GM10266 (cell line): ENCODE results near the gene HMBS.

Experiments
- DNase-seq: peaks from one replicate; pipeline ENCODE4 v3.0.0; 2012; ENCODE audit errors: extremely low spot score
- TF ChIP-seq, protein P1 (sequence below): IDR thresholded peaks from 2 replicates; pipeline ENCODE4 v1.5.1; 2012; ENCODE audit warnings: mild to moderate bottlenecking, low read depth; ENCODE audit not compliant: control insufficient read depth, insufficient read depth; ENCODE audit errors: missing control alignments

Gene HMBS

DNA sequence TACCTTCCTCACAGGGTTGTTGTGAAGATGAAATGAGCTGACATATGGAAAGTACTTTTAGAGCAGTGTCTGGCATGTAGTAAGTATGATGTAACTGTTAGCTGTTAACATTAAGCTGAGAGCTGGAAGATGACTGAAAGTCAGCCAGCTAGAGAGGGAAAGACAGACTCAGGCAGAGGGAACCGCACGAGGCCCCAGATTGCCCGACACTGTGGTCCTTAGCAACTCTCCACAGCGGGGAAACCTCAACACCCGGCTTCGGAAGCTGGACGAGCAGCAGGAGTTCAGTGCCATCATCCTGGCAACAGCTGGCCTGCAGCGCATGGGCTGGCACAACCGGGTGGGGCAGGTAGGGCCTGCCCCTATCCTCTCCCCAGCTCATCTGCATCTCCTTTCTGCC lies 6.5 kb downstream of the HMBS start:
- DNase-seq: no peak
- TF ChIP-seq, protein P1, sequence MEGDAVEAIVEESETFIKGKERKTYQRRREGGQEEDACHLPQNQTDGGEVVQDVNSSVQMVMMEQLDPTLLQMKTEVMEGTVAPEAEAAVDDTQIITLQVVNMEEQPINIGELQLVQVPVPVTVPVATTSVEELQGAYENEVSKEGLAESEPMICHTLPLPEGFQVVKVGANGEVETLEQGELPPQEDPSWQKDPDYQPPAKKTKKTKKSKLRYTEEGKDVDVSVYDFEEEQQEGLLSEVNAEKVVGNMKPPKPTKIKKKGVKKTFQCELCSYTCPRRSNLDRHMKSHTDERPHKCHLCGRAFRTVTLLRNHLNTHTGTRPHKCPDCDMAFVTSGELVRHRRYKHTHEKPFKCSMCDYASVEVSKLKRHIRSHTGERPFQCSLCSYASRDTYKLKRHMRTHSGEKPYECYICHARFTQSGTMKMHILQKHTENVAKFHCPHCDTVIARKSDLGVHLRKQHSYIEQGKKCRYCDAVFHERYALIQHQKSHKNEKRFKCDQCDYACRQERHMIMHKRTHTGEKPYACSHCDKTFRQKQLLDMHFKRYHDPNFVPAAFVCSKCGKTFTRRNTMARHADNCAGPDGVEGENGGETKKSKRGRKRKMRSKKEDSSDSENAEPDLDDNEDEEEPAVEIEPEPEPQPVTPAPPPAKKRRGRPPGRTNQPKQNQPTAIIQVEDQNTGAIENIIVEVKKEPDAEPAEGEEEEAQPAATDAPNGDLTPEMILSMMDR: no peak

DNA sequence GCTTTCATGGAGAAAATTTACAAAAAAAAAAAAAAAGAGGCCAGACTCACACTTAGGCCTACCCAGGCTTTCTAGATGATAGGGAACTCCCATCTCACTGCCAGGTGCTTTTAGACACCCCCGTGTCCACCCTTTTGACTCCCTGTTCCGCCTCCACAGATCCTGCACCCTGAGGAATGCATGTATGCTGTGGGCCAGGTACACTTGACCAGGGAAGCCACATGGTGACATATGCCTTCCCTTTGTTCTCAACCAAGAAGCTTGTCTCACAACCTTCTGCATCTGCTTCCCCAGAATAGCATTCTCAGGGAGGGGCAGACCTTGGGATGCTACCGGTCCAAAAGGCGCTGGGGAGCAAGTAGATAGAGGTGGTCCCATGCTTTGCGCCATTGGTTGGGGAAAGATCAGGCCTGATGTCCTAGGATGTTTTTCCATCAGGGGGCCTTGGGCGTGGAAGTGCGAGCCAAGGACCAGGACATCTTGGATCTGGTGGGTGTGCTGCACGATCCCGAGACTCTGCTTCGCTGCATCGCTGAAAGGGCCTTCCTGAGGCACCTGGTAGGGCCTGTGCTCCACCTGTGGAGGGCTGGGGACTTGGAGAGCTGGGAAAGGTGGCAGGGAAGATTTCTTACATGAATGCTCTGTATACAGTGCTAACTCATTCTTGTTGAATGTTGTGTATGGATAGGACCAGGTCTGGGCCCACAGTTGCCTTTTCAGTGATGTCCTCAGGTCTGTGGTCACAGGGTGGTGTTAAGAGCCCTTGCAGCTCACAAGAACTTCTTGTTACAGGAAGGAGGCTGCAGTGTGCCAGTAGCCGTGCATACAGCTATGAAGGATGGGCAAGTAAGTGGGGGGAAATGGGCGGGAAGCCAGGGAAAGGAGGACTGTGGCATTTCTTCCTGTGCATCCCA lies 7.5 kb downstream of the HMBS start:
- no peak for DNase-seq
- TF ChIP-seq, protein P1: no peak

DNA sequence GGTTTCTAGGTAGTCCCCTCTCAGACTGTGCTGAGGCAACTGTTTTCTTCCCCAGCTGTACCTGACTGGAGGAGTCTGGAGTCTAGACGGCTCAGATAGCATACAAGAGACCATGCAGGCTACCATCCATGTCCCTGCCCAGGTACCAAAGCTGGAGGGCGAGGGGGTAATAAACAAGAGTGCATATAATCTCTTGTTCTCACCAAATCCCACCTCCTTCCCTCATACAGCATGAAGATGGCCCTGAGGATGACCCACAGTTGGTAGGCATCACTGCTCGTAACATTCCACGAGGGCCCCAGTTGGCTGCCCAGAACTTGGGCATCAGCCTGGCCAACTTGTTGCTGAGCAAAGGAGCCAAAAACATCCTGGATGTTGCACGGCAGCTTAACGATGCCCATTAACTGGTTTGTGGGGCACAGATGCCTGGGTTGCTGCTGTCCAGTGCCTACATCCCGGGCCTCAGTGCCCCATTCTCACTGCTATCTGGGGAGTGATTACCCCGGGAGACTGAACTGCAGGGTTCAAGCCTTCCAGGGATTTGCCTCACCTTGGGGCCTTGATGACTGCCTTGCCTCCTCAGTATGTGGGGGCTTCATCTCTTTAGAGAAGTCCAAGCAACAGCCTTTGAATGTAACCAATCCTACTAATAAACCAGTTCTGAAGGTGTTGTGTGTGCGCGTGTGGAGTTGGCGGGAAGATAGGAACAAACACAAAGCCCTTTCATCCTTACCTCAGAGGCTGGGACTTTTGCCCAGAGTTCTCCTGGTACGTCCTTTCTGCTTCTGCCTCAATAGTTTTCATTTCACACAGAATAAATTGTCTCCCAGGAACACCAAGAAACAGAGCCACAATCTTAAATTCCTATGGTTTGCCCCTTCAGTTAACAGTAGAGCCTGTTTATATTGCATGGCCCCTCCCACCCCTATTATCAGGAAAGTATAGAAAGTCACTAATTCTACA lies 8.5 kb downstream of the HMBS start:
- DNase-seq: no peak
- TF ChIP-seq, protein P1: no peak

DNA sequence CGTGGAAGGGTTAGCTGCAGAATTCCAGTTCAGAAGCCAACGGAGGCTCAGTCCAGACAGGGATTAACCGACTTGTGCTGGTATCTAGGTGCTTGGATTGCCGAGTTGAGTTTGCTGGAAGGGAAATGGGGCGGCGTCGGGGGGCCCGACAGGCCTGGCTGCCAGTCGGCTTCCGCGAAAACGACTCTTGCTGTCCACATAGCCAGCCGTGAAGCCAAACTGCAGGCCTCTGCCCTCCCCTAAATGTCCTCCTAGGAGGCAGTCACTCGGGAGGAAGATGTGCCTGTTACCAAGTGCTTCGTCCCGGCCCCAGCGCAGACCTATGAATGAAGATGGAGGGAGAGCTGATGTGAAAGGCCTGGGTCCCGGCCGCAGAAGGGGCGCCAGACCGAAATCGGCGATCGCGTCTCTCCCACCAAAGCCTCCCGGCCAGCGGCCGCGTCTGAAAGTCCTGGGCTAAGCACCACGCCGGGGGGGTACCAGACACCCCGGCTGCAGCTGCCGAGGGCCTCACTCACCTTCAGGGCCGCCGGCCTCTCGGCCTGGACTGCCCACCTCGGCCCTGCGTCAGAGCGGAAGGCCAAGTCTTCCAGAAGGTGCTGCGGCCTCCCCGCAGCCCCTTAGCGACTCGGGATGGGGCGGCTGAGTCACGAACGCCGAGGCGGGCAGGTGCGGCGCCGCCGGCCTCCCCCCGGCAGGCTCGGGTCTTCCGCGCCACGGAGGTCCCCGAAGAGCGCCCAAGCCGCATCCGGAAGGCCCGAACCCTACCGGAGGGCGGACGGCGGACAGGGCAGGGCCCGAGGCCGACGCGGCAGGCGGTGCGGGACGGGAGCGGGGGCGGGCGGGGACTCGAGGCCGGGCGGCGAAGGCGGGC lies 9.5 kb downstream of the HMBS start:
- DNase-seq: no peak
- TF ChIP-seq, protein P1: no peak

DNA sequence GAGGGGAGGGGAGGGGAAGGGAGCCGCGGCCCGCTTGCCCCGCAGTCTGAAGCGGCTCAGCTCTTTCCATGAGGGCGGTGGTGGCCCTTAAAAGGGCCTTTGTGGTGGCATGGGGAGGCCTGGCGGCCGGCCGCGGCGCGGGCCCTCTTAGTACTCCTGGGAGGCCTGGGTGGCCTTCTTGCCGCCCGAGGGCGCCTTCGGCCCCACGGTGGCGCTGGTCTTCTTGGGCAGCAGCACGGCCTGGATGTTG lies 10.1 kb downstream of the HMBS start:
- TF ChIP-seq, protein P1: peak; percentile 85
- peak; percentile 70 for DNase-seq

DNA sequence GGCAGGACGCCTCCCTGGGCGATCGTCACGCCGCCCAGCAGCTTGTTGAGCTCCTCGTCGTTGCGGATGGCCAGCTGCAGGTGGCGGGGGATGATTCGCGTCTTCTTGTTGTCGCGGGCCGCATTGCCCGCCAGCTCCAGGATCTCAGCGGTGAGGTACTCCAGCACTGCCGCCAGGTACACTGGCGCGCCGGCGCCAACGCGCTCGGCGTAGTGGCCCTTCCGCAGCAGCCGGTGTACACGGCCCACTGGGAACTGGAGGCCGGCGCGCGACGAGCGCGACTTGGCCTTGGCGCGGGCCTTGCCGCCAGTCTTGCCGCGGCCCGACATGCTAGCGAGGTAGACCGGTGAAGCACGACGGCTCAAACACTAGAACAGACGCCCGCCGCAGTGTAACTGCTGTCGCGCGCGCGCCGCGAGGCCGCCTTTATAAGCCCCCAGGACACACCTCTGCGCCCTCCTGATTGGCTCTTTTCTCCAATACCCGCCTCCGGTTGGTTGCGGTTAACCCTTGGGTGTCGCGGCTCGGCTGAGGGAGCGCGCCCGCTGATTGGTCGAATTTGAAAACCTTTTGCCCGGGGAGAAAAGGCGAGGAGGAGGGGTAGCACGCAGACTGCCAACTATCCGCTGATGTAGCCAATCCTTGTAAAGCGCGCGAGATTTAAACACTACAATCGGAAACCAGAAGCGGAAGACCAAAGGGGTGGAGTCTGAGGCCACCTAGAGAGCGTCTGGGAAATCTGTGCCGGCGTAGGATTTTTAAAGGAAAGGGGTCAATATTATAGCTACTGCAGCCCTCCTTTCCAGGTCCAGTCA lies 10.6 kb downstream of the HMBS start:
- peak; percentile 99 for DNase-seq
- TF ChIP-seq, protein P1: no peak
